Colon (tissue), 2 donors: ENCODE data around the gene ASNSD1.
"Not testable (repeated sequence)": the region's sequence is repeated elsewhere in the genome, so short reads cannot be mapped to it uniquely, and the experiment has no call there.

Experiments used
- FAIRE-seq: peaks from 2 replicates; lab custom pipeline; 2012; peaks lifted over from hg19 to GRCh38; lab: Jason Lieb, UNC
- donor health status: control.
- donor health status: control.

Gene ASNSD1

GRCh38 chr2:189648846-189649509, 12.3 kb upstream of the ASNSD1 start:
- FAIRE-seq, result no peak

GRCh38 chr2:189651284-189651683, 10.0 kb upstream of the ASNSD1 start:
- FAIRE-seq, result no peak

GRCh38 chr2:189653464-189653863, 7.8 kb upstream of the ASNSD1 start:
- FAIRE-seq, result not testable (repeated sequence)

GRCh38 chr2:189654641-189655040, 6.6 kb upstream of the ASNSD1 start:
- FAIRE-seq, result no peak

- no peak for FAIRE-seq
These were observed 3.4 kb upstream of the ASNSD1 start for GRCh38 chr2:189657867-189658266.

GRCh38 chr2:189658306-189659212, 2.7 kb upstream of the ASNSD1 start:
- FAIRE-seq, result no peak

GRCh38 chr2:189659734-189660133, 1.5 kb upstream of the ASNSD1 start:
- no peak for FAIRE-seq

- FAIRE-seq, result no peak
These were observed 484 bp upstream of the ASNSD1 start for GRCh38 chr2:189660803-189661147.

GRCh38 chr2:189661957-189662321, 680 bp downstream of the ASNSD1 start:
- FAIRE-seq, result no peak

GRCh38 chr2:189662669-189663226, 1.5 kb downstream of the ASNSD1 start:
- FAIRE-seq, result no peak

GRCh38 chr2:189663319-189663718, 2.1 kb downstream of the ASNSD1 start:
- FAIRE-seq, result not testable (repeated sequence)

- peak; percentile 14 for FAIRE-seq
These were observed 8.7 kb downstream of the ASNSD1 start for GRCh38 chr2:189669913-189670312.

GRCh38 chr2:189673661-189674373, 12.6 kb downstream of the ASNSD1 start:
- no peak for FAIRE-seq

- no peak for FAIRE-seq
These were observed 13.3 kb downstream of the ASNSD1 start, which contains the start of gene ANKAR for GRCh38 chr2:189674374-189675112. ANKAR (plus strand) TSS chr2:189674670; CDS start chr2:189676491, 1,821 bp downstream.

- FAIRE-seq, result no peak
These were observed 15.2 kb downstream of the ASNSD1 start for GRCh38 chr2:189676471-189676870.

GRCh38 chr2:189679226-189679625, 18.0 kb downstream of the ASNSD1 start:
- no peak for FAIRE-seq

GRCh38 chr2:189681203-189681602, 19.9 kb downstream of the ASNSD1 start:
- no peak for FAIRE-seq

GRCh38 chr2:189681903-189682302, 20.6 kb downstream of the ASNSD1 start:
- FAIRE-seq, result no peak

- FAIRE-seq, result no peak
These were observed 22.1 kb downstream of the ASNSD1 start for GRCh38 chr2:189683348-189683747.

GRCh38 chr2:189684811-189685210, 23.6 kb downstream of the ASNSD1 start:
- no peak for FAIRE-seq

- no peak for FAIRE-seq
These were observed 24.4 kb downstream of the ASNSD1 start for GRCh38 chr2:189685540-189686229.
